ENCODE data around the gene MAGEC1. TPM values are rescaled to one million over a fixed set of nuclear protein-coding genes. Genes with fewer than 3 reads are reported as not detected.

The MAGEC1 gene
- total RNA-seq, 1 experiment from 2014 or later = not detected

- no peak overlapping the region for H2AK5ac ChIP-seq (ENCODE audit: insufficient read length, low read length)
- no peaks in the 10 kb centered on the region for H3K79me1 ChIP-seq (ENCODE audit: insufficient read depth, low read depth, low read length, poor library complexity, severe bottlenecking)
- no CpG with 5 or more reads among the region's 6 CpGs for WGBS (ENCODE audit: extremely low coverage, insufficient read length, low lambda C conversion rate)
- no peak overlapping the region for H3K9ac ChIP-seq (ENCODE audit: extremely low read depth, insufficient read length, low read length)
- H3K27me3 Mint-ChIP-seq (ENCODE audit: low read depth) = peaks cover 6% of the 10 kb centered on the region
- H3K4me3 Mint-ChIP-seq = no peak overlapping the region
- no peaks in the 10 kb centered on the region for H3K79me2 ChIP-seq (ENCODE audit: insufficient read depth, low read length)
- H2BK15ac ChIP-seq (ENCODE audit: low read depth, low read length) = no peak overlapping the region
- H3K9me3 Mint-ChIP-seq = peaks cover 85 to 89% of the 10 kb centered on the region in 2 experiments
- H3K36me3 Mint-ChIP-seq (ENCODE audit: insufficient read depth in 1 of 3, low read depth in 3 of 3) = peaks cover 24 to 27% (median 25%) of the 10 kb centered on the region in 3 experiments
- no peak overlapping the region for H3K23ac ChIP-seq (ENCODE audit: insufficient read length, low read depth, low read length)
- H2BK20ac ChIP-seq (ENCODE audit: low read depth, low read length, poor library complexity, severe bottlenecking) = no peak overlapping the region
- no peak for DNase-seq
- no peak overlapping the region for H3K27ac Mint-ChIP-seq
- no peak overlapping the region for H3K27ac ChIP-seq (ENCODE audit: insufficient read length, low read depth, low read length)
- H2BK5ac ChIP-seq (ENCODE audit: insufficient read length, low read length) = no peak overlapping the region
- no peak overlapping the region for H4K91ac ChIP-seq (ENCODE audit: insufficient read length, low read depth, low read length)
- no peak overlapping the region for H3K18ac ChIP-seq (ENCODE audit: insufficient read length, low read depth, low read length)
- no peak overlapping the region for H4K5ac ChIP-seq (ENCODE audit: insufficient read length, low read depth, low read length)
- H3K4me1 ChIP-seq (ENCODE audit: insufficient read depth, low read length) = no peaks in the 10 kb centered on the region
- H3T11ph ChIP-seq (ENCODE audit: low read length) = no peak overlapping the region
- H3K27me3 ChIP-seq (ENCODE audit: insufficient read depth, low read length) = no peaks in the 10 kb centered on the region
- H3K4ac ChIP-seq (ENCODE audit: low read depth, low read length) = no peak overlapping the region
- no peak overlapping the region for H3K4me2 ChIP-seq (ENCODE audit: insufficient read depth, insufficient read length, low read length)
- no peaks in the 10 kb centered on the region for H4K20me1 ChIP-seq (ENCODE audit: control insufficient read depth, insufficient read depth, insufficient read length)
- H2BK120ac ChIP-seq (ENCODE audit: low read depth, low read length, poor library complexity, severe bottlenecking) = no peak overlapping the region
- H3K23me2 ChIP-seq (ENCODE audit: insufficient read length, low read depth, low read length, poor library complexity, severe bottlenecking) = no peaks in the 10 kb centered on the region
- H2AFZ ChIP-seq (ENCODE audit: low read length) = no peak overlapping the region
- no peak overlapping the region for H3K56ac ChIP-seq (ENCODE audit: insufficient read length, low read depth, low read length)
- H3K9me3 ChIP-seq (ENCODE audit: control insufficient read depth, low read depth, low read length) = peaks cover 31% of the 10 kb centered on the region
- H3K4me1 Mint-ChIP-seq = no peaks in the 10 kb centered on the region
- H3K14ac ChIP-seq (ENCODE audit: insufficient read depth, low read length) = no peak overlapping the region
- H2BK12ac ChIP-seq (ENCODE audit: insufficient read length, low read depth, low read length) = no peak overlapping the region
- H4K8ac ChIP-seq (replicated peaks; ENCODE audit: insufficient read length, low read depth, low read length) = no peak overlapping the region
- TF ChIP-seq CTCF (conservative IDR thresholded peaks at IDR 0.05) = no peak
Measured at GRCh38 chrX:141904262-141904661, 568 bp downstream of the MAGEC1 start.

Data from H9 (cell line).